Suppressor macrophage treated with lipopolysaccharide for 4 hours (primary cell): ENCODE data around the gene CADM3.

Experiments used
- DNase-seq: peaks from one replicate; pipeline ENCODE4 v3.0.0-alpha.2; 2020

Gene CADM3

GRCh38 chr1:159207774-159208173, 36.4 kb downstream of the CADM3 start:
- no peak for DNase-seq

GRCh38 chr1:159208175-159208825, 36.9 kb downstream of the CADM3 start:
- DNase-seq = no peak

GRCh38 chr1:159209061-159209460, 37.6 kb downstream of the CADM3 start:
- DNase-seq = no peak

- DNase-seq = peak; percentile 58
Measured at GRCh38 chr1:159211331-159212136, 40.1 kb downstream of the CADM3 start.

GRCh38 chr1:159212596-159212995, 41.2 kb downstream of the CADM3 start:
- DNase-seq = no peak

GRCh38 chr1:159214149-159214760, 42.8 kb downstream of the CADM3 start:
- peak; percentile 60 for DNase-seq

GRCh38 chr1:159218649-159219636, 47.5 kb downstream of the CADM3 start:
- DNase-seq = no peak

GRCh38 chr1:159222075-159222865, 50.9 kb downstream of the CADM3 start:
- no peak for DNase-seq

GRCh38 chr1:159223004-159223403, 51.6 kb downstream of the CADM3 start:
- no peak for DNase-seq

- DNase-seq = no peak
Measured at GRCh38 chr1:159228554-159228953, 57.1 kb downstream of the CADM3 start.

- no peak for DNase-seq
Measured at GRCh38 chr1:159229260-159229885, 58.0 kb downstream of the CADM3 start.

GRCh38 chr1:159229896-159230295, 58.5 kb downstream of the CADM3 start:
- DNase-seq = no peak

GRCh38 chr1:159239551-159240220, 68.3 kb downstream of the CADM3 start:
- no peak for DNase-seq

- DNase-seq = no peak
Measured at GRCh38 chr1:159247266-159247665, 75.9 kb downstream of the CADM3 start.

- DNase-seq = no peak
Measured at GRCh38 chr1:159248311-159248710, 76.9 kb downstream of the CADM3 start.

- DNase-seq = peak; percentile 3
Measured at GRCh38 chr1:159250638-159251216, 79.3 kb downstream of the CADM3 start.
